GM19043 (cell line): ENCODE results near the gene RAD18.

Experiments used
- ATAC-seq: cut with Tn5 transposase; IDR thresholded peaks from one replicate; pipeline ENCODE4 v1.9.1; 2021; ENCODE audit warnings: low read depth; ENCODE audit not compliant: unreplicated experiment

RAD18 gene

GRCh38 chr3:8839607-8840325 is 123.5 kb downstream of the RAD18 start:
- ATAC-seq: no peak

- ATAC-seq: no peak
These were observed 124.4 kb downstream of the RAD18 start for GRCh38 chr3:8838765-8839423.

- ATAC-seq: no peak
These were observed 125.0 kb downstream of the RAD18 start for GRCh38 chr3:8838234-8838633.

GRCh38 chr3:8837162-8837561 is 126.1 kb downstream of the RAD18 start:
- ATAC-seq: no peak

GRCh38 chr3:8836096-8836495 is 127.2 kb downstream of the RAD18 start:
- no peak for ATAC-seq

- ATAC-seq: no peak
These were observed 127.9 kb downstream of the RAD18 start for GRCh38 chr3:8835385-8835784.

- no peak for ATAC-seq
These were observed 128.3 kb downstream of the RAD18 start for GRCh38 chr3:8834974-8835373.

GRCh38 chr3:8827641-8828040 is 135.6 kb downstream of the RAD18 start:
- no peak for ATAC-seq
